ENCODE results near the gene MGST3.
"Not testable (repeated sequence)": the region's sequence is repeated elsewhere in the genome, so short reads cannot be mapped to it uniquely, and the experiment has no call there.

The MGST3 gene

GRCh38 chr1:165597883-165598675 is 33.0 kb upstream of the MGST3 start:
- no peak for TF ChIP-seq CTCF (IDR thresholded peaks at IDR 0.05; ENCODE audit: extremely low read depth, insufficient read depth, missing control alignments)
- in situ Hi-C loops (cut with MboI; ENCODE audit: low pct_unique_long_range_greater_than_20kb, low sequenced_read_pairs, unreplicated experiment) = loop anchor here (5.0 kb wide), 1 partner anchor 196 kb away; no protein-coding TSS in a partner anchor

DNA sequence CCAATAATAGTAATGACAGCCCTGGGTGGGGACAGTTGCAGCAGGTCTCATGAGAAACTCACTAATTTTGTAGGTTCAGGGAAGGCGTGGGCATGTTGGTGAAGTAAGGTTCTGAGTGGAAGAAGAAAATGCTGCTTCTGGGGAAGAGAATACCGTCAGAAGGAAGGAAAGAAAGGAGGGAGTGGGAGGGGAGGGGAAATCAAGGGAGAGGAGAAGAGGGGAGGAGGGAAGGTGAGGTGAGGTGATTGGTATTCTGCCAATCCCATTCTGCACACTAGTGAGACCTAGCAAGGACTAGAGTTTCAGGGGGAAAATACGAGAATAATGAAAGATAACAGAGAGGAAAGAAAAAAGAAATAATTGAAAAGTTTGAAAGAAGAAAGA is 32.4 kb upstream of the MGST3 start:
- no peak for DNase-seq (ENCODE audit: low spot score)
- in situ Hi-C loops (cut with MboI; ENCODE audit: low pct_unique_long_range_greater_than_20kb, low sequenced_read_pairs, unreplicated experiment) = loop anchor here (5.0 kb wide), 1 partner anchor 196 kb away; no protein-coding TSS in a partner anchor
- no peak for TF ChIP-seq CTCF (IDR thresholded peaks at IDR 0.05; ENCODE audit: extremely low read depth, insufficient read depth, missing control alignments)

More at GRCh38 chr1:165597883-165598675, 33.0 kb upstream of the MGST3 start:
- DNase-seq (ENCODE audit: low spot score) = peak; percentile 91

DNA sequence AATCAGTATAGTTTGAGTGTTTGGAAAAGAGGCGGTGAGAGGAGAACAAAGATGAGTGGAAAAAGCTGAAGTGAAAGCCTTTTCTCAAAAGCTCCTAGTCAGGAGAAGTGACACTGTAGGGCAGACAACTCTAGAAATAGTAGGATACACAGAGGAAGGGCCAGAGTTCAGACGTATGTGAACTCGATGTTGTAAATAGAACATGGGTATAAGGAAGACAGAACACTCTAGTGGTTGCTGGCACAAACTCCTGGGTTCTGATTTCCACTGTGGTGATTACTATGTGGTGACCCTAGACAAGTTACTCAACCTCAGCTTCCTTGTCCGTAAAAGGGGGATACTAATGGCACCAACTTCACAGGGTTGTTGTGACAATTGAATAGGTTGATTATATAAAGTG is 30.2 kb upstream of the MGST3 start:
- DNase-seq (ENCODE audit: low spot score) = no peak
- TF ChIP-seq CTCF (IDR thresholded peaks at IDR 0.05; ENCODE audit: extremely low read depth, insufficient read depth, missing control alignments) = no peak
- in situ Hi-C loops (cut with MboI; ENCODE audit: low pct_unique_long_range_greater_than_20kb, low sequenced_read_pairs, unreplicated experiment) = loop anchor here (10.0 kb wide), 1 partner anchor 314 kb away; no protein-coding TSS in a partner anchor

DNA sequence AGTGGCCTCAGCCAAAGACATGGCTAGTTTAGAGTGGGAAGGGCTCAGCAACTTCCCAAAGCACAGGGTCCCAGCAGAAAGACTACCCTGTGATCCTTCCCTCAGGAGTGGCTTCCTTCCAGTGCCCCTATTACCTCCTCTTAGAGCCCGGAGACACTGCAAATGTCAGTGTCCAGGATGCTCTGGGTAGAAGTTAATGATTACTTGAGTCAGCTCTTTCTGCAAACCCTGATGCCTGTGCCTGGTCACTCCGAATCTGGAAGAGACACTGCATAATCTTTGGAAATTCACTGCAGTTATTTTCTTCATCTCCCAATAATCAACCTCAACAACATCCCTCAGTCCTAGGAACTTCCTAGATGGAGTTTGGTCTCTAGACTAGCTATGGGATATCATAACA is 27.2 kb upstream of the MGST3 start:
- DNase-seq (ENCODE audit: low spot score) = no peak
- in situ Hi-C loops (cut with MboI; ENCODE audit: low pct_unique_long_range_greater_than_20kb, low sequenced_read_pairs, unreplicated experiment) = loop anchor here (10.0 kb wide), 1 partner anchor 311 kb away; no protein-coding TSS in a partner anchor
- TF ChIP-seq CTCF (IDR thresholded peaks at IDR 0.05; ENCODE audit: extremely low read depth, insufficient read depth, missing control alignments) = no peak

- DNase-seq (ENCODE audit: low spot score) = no peak
- in situ Hi-C loops (cut with MboI; ENCODE audit: low pct_unique_long_range_greater_than_20kb, low sequenced_read_pairs, unreplicated experiment) = loop anchor here (10.0 kb wide), 1 partner anchor 310 kb away; no protein-coding TSS in a partner anchor
- no peak for TF ChIP-seq CTCF (IDR thresholded peaks at IDR 0.05; ENCODE audit: extremely low read depth, insufficient read depth, missing control alignments)
These were observed 25.8 kb upstream of the MGST3 start for GRCh38 chr1:165605246-165605645.

GRCh38 chr1:165606676-165607075 is 24.4 kb upstream of the MGST3 start:
- in situ Hi-C loops (cut with MboI; ENCODE audit: low pct_unique_long_range_greater_than_20kb, low sequenced_read_pairs, unreplicated experiment) = loop anchor here (10.0 kb wide), 1 partner anchor 308 kb away; no protein-coding TSS in a partner anchor
- not testable (repeated sequence) for DNase-seq (ENCODE audit: low spot score)

GRCh38 chr1:165610866-165611265 is 20.2 kb upstream of the MGST3 start:
- no peak for DNase-seq (ENCODE audit: low spot score)
- TF ChIP-seq CTCF (IDR thresholded peaks at IDR 0.05; ENCODE audit: extremely low read depth, insufficient read depth, missing control alignments) = no peak
- in situ Hi-C loops (cut with MboI; ENCODE audit: low pct_unique_long_range_greater_than_20kb, low sequenced_read_pairs, unreplicated experiment) = no loop called here

Measured in GM13977 (cell line).